GM12892 (cell line): ENCODE measurements around the gene DOP1B.
"Not testable (repeated sequence)": the region's sequence is repeated elsewhere in the genome, so short reads cannot be mapped to it uniquely, and the experiment has no call there.

Source experiments
- DNase-seq: peaks from one replicate; pipeline ENCODE4 v3.0.0; 2011; ENCODE audit not compliant: insufficient read length
- FAIRE-seq: peaks from 2 replicates; lab custom pipeline; 2011; peaks lifted over from hg19 to GRCh38; lab: Jason Lieb, UNC
- POLR2A ChIP-seq: IDR thresholded peaks from 2 replicates; pipeline ENCODE4 v1.6.1; 2011; ENCODE audit warnings: low read depth, low read length, control low read depth
- POLR2AphosphoS5 ChIP-seq: IDR thresholded peaks from 2 replicates; pipeline ENCODE4 v1.6.1; 2011; ENCODE audit warnings: low read depth, low read length, control low read depth
- TAF1 ChIP-seq: IDR thresholded peaks from 2 replicates; pipeline ENCODE4 v1.6.1; 2011; ENCODE audit warnings: low read depth, mild to moderate bottlenecking, control low read depth, low read length, borderline replicate concordance

The DOP1B gene

GRCh38 chr21:36127250-36127904 is 29.2 kb upstream of the DOP1B start:
- TF ChIP-seq POLR2AphosphoS5 (no peak), TAF1 (no peak), POLR2A (no peak)
- DNase-seq (no peak), FAIRE-seq (no peak)

DNA sequence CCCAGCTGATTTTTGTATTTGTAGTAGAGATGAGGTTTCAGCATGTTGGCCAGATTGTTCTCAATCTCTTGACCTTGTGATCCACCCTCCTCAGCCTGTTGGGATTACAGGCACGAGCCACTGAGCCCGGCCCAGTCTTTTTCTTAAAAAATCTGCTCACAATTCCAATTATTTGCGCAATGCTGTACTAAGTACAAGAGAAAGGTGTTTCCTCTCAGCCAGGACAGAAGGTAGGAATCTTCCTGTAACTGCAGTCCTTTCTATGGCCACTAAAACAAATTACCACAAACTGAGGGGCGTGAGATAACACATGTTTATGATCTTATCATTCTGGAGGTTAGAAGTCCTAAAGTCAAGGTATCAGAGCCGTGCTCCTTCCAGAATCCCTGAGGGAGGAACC is 28.6 kb upstream of the DOP1B start:
- TF ChIP-seq POLR2A (no peak), POLR2AphosphoS5 (no peak), TAF1 (no peak)
- DNase-seq (no peak), FAIRE-seq (no peak)

- no peak for DNase-seq
- TF ChIP-seq TAF1 (no peak), POLR2A (no peak), POLR2AphosphoS5 (no peak)
Observed at GRCh38 chr21:36129219-36129618, 27.4 kb upstream of the DOP1B start.

GRCh38 chr21:36130414-36130762 is 26.2 kb upstream of the DOP1B start:
- not testable (repeated sequence) for DNase-seq, FAIRE-seq

More at GRCh38 chr21:36129219-36129618, 27.4 kb upstream of the DOP1B start:
- no peak for FAIRE-seq

- not testable (repeated sequence) for FAIRE-seq, DNase-seq
Observed at GRCh38 chr21:36130839-36131238, 25.8 kb upstream of the DOP1B start.

DNA sequence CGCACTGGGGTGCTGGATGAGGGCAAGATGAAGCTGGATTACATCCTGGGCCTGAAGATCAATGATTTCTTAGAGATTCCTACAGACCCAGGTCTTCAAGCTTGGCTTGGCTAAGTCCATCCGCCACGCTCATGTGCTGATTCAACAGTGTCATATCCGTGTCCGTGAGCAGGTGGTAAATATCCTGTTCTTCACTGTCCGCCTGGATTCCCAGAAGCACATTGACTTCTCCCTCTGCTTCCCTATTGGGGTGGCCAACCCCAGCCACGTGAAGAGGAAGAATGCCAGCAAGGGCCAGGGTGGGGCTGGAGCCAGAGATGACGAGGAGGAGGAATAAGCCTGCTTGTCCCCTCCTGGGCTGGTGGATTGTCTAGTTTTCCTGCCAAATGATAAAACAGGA is 23.9 kb upstream of the DOP1B start:
- DNase-seq = no peak
- TF ChIP-seq TAF1 (no peak), POLR2AphosphoS5 (no peak)
- no peak for FAIRE-seq

DNA sequence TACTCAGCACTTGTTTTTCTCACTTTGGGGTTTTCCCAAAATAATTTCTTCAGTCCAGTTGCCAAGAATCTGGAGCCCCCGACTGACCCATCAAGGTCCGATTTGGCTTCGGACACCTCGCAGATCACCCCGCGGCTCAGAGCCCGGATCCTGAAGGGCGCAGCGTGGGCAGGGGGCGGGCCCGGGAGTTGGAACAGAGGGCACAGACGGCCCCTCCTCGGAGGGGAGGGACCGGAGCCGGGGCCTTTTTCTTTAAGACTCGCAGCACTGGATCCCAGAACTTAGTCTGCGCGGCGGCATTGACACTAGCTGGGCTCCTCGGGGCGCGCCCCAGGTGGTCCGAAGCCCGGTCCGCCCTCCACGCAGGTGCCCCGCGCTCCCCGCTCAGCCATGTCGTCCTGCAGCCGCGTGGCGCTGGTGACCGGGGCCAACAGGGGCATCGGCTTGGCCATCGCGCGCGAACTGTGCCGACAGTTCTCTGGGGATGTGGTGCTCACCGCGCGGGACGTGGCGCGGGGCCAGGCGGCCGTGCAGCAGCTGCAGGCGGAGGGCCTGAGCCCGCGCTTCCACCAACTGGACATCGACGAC is 21.7 kb upstream of the DOP1B start, which contains the start of gene CBR3:
CBR3 (plus strand) TSS at position 277 of the 588 bp plus-strand sequence; CDS start at position 391, 114 bp downstream.
- no peak for TF ChIP-seq POLR2AphosphoS5
- TF ChIP-seq TAF1 = no peak
- no peak for TF ChIP-seq POLR2A
- DNase-seq (peak; percentile 40), FAIRE-seq (no peak)

DNA sequence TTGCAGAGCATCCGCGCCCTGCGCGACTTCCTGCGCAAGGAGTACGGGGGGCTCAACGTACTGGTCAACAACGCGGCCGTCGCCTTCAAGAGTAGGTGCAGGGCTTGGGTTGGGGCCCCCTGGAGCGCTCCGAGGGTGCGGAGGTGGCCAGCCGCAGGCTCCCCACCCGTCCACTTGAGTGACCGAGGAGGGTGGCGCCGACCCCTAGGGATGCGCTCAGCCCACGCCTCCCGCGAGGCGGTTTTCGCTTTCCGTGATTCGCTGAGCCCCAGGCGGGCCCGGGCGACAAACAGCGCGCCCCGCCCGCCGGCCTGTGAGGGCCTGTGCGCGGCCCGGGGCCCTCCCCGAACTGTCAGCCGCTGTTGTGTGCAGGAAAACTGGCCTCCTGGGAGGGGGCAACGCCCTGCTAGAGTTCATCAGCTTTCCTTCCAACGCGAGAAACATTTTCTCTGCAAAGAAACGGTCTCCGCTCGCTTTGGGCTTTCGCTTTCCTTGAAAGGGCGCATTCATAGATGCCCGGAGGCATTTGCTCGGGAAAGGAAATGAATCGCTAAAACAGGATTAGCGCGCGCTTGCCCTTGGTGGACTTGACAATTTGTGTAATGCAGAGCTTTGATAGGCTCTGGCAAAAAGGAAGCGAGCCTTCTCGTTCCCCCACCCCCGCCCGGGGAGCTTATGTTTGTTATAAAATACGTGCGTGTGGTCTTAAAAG is 21.1 kb upstream of the DOP1B start:
- peak; percentile 60 for DNase-seq
- TF ChIP-seq POLR2AphosphoS5 (no peak), POLR2A (no peak), TAF1 (no peak)
- peak; percentile 64 for FAIRE-seq

DNA sequence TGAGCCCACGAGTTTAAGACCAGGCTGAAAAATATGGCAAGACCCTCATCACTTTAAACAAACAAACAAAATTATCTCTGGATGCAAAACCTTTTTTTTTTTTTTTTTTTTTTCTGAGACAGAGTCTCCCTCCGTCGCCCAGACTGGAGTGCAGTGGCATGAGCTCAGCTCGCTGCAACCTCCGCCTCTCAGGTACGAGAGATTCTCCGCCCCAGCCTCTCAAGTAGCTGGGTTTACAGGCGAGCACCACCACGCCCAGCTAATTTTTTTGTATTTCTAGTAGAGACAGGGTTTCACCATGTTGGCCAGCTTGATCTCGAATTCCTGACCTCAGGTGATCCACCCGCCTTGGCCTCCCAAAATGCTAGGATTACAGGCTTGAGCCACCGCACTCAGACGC is 16.8 kb upstream of the DOP1B start:
- DNase-seq, FAIRE-seq: not testable (repeated sequence)

GRCh38 chr21:36141513-36141925 is 15.1 kb upstream of the DOP1B start:
- DNase-seq = peak; percentile 52
- peak; percentile 87 for FAIRE-seq
- TF ChIP-seq TAF1 = no peak
- TF ChIP-seq POLR2AphosphoS5 = no peak
- TF ChIP-seq POLR2A = no peak

- not testable (repeated sequence) for DNase-seq, FAIRE-seq
Observed at GRCh38 chr21:36144233-36144632, 12.4 kb upstream of the DOP1B start.

- no peak for DNase-seq
- no peak for TF ChIP-seq POLR2AphosphoS5
- no peak for TF ChIP-seq TAF1
- no peak for TF ChIP-seq POLR2A
- no peak for FAIRE-seq
Observed at GRCh38 chr21:36145259-36145658, 11.4 kb upstream of the DOP1B start.

GRCh38 chr21:36147911-36148310 is 8.7 kb upstream of the DOP1B start:
- no peak for FAIRE-seq
- no peak for TF ChIP-seq TAF1
- no peak for TF ChIP-seq POLR2AphosphoS5
- TF ChIP-seq POLR2A = no peak
- no peak for DNase-seq
